Fibroblast of gingiva (primary cell): ENCODE results near the gene BARX1.
A peak's percentile ranks its signal among the peaks of the same experiment; 100 is the strongest.
"Not testable (repeated sequence)": the region's sequence is repeated elsewhere in the genome, so short reads cannot be mapped to it uniquely, and the experiment has no call there.

ENCODE experiments used
- DNase-seq: peaks from one replicate; pipeline ENCODE4 v3.0.0-alpha.2; 2011; ENCODE audit warnings: low read depth

The BARX1 gene

GRCh38 chr9:93951655-93952118 is 3.5 kb downstream of the BARX1 start:
- no peak for DNase-seq

- peak; percentile 62 for DNase-seq
Observed at GRCh38 chr9:93950619-93951601, 4.2 kb downstream of the BARX1 start.

GRCh38 chr9:93949694-93950449 is 5.3 kb downstream of the BARX1 start:
- DNase-seq = peak; percentile 77

- no peak for DNase-seq
Observed at GRCh38 chr9:93949073-93949693, 6.0 kb downstream of the BARX1 start.

GRCh38 chr9:93948441-93949072 is 6.6 kb downstream of the BARX1 start:
- DNase-seq = no peak

GRCh38 chr9:93947409-93948070 is 7.6 kb downstream of the BARX1 start:
- DNase-seq = no peak

GRCh38 chr9:93946338-93946712 is 8.8 kb downstream of the BARX1 start:
- no peak for DNase-seq

- no peak for DNase-seq
Observed at GRCh38 chr9:93945400-93946337, 9.5 kb downstream of the BARX1 start.

- no peak for DNase-seq
Observed at GRCh38 chr9:93944011-93944410, 11.1 kb downstream of the BARX1 start.

GRCh38 chr9:93942161-93942560 is 13.0 kb downstream of the BARX1 start:
- DNase-seq = peak; percentile 67

GRCh38 chr9:93941493-93941892 is 13.7 kb downstream of the BARX1 start:
- peak; percentile 49 for DNase-seq

- no peak for DNase-seq
Observed at GRCh38 chr9:93940951-93941350, 14.2 kb downstream of the BARX1 start.

- not testable (repeated sequence) for DNase-seq
Observed at GRCh38 chr9:93939589-93939988, 15.6 kb downstream of the BARX1 start.

- no peak for DNase-seq
Observed at GRCh38 chr9:93937193-93937592, 18.0 kb downstream of the BARX1 start.

- no peak for DNase-seq
Observed at GRCh38 chr9:93931905-93932304, 23.2 kb downstream of the BARX1 start.

- DNase-seq = no peak
Observed at GRCh38 chr9:93930070-93930469, 25.1 kb downstream of the BARX1 start.

- no peak for DNase-seq
Observed at GRCh38 chr9:93929231-93929630, 25.9 kb downstream of the BARX1 start.

GRCh38 chr9:93922535-93922934 is 32.6 kb downstream of the BARX1 start:
- DNase-seq = no peak

- no peak for DNase-seq
Observed at GRCh38 chr9:93920131-93920800, 34.9 kb downstream of the BARX1 start.

GRCh38 chr9:93918061-93918460 is 37.1 kb downstream of the BARX1 start:
- DNase-seq = no peak
